Thoracic aorta (tissue), 2 donors: ENCODE results near the gene ARAP3. TPM values are rescaled to one million over a fixed set of nuclear protein-coding genes. Genes with fewer than 3 reads are reported as not detected.

Experiments
- ATAC-seq: fragments of 150-250 bp; one replicate; pipeline ENCODE4 v1.8.0; 2017; ENCODE audit warnings: low read depth; ENCODE audit not compliant: insufficient number of reproducible peaks, low FRiP score
- DNase-seq: peaks from one replicate; pipeline ENCODE4 v3.0.0-alpha.2; 2020; ENCODE audit warnings: low spot score
- H3K27ac ChIP-seq, 2 donors: fragments of 200-600 bp; sonication (generic); 1 replicate in 1 of 2; 2 replicates in 1 of 2; pipeline ENCODE4 v1.5.1; 2016; ENCODE audit warnings: mild to moderate bottlenecking in 2 of 2, moderate library complexity in 2 of 2
- H3K27me3 ChIP-seq: fragments of 200-600 bp; sonication (generic); replicated peaks from 2 replicates; pipeline ENCODE4 v1.6.0; 2016; ENCODE audit warnings: mild to moderate bottlenecking; ENCODE audit not compliant: insufficient read depth
- H3K36me3 ChIP-seq: fragments of 200-600 bp; sonication (generic); one replicate; pipeline ENCODE4 v1.5.1; 2016
- H3K4me1 ChIP-seq, 2 donors: fragments of 200-600 bp; sonication (generic); 1 replicate in 1 of 2; 2 replicates in 1 of 2; pipeline versions ENCODE4 v1.5.1 to v1.6.0; 2016; ENCODE audit warnings: low read depth in 2 of 2, mild to moderate bottlenecking in 1 of 2; ENCODE audit not compliant: control insufficient read depth in 1 of 2
- H3K4me3 ChIP-seq: fragments of 200-600 bp; sonication (generic); 2 replicates; pipeline ENCODE4 v1.5.1; 2016; ENCODE audit warnings: mild to moderate bottlenecking
- H3K9me3 ChIP-seq: fragments of 200-600 bp; sonication (generic); 2 replicates; pipeline ENCODE4 v1.5.1; 2016
- total RNA-seq, 2 donors: library from RNA; depleted of rRNA; stranded (reverse); fragments of >200 nt; gene quantifications; one replicate each; pipeline versions ENCODE4 v1.1.0 to v1.2.3, GENCODE V29; 2016
- TF ChIP-seq, protein P1 (sequence below): fragments of 200-600 bp; sonication (generic); IDR thresholded peaks from one replicate; pipeline ENCODE4 v1.5.1; 2019; ENCODE audit warnings: antibody characterized with exemption

ARAP3 gene
- total RNA-seq, 2 donors from 2014 or later, result 15.0 to 16.2 TPM

DNA sequence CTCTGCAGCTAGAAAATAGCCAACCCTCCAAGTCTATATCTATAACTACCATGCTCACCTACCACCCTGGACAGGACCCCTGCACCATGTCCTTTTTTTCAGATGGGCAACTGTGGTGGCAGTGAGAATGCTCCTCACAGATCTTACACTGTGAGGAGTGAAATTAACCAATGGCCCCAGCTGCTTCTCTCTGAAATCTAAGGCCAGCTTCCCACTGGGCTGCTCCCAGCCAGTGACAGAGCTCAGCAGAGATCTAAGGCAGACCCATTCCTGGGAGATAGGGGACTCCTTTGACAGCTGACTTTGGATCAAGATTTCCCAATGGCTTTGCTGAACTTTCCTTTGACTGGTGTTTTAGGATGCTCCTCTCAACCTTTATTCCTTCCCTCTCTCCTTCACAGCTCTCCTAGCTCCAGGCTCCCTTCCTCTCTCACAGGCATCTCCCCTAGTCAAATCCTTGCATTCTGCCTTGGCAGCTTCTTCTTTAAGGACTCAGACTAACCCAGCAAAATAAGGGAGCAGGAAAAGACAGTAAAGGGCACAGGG is 1.6 kb upstream of the ARAP3 start:
- Histone ChIP-seq H3K4me1 (peaks cover 4 to 31% of the 10 kb centered on the region in 2 donors), H3K27ac (no peak overlapping the region), H3K4me3 (no peak overlapping the region), H3K9me3 (no peaks in the 10 kb centered on the region), H3K27me3 (no peaks in the 10 kb centered on the region), H3K36me3 (no peaks in the 10 kb centered on the region)
- ATAC-seq (no peak), DNase-seq (no peak)
- TF ChIP-seq, protein P1, sequence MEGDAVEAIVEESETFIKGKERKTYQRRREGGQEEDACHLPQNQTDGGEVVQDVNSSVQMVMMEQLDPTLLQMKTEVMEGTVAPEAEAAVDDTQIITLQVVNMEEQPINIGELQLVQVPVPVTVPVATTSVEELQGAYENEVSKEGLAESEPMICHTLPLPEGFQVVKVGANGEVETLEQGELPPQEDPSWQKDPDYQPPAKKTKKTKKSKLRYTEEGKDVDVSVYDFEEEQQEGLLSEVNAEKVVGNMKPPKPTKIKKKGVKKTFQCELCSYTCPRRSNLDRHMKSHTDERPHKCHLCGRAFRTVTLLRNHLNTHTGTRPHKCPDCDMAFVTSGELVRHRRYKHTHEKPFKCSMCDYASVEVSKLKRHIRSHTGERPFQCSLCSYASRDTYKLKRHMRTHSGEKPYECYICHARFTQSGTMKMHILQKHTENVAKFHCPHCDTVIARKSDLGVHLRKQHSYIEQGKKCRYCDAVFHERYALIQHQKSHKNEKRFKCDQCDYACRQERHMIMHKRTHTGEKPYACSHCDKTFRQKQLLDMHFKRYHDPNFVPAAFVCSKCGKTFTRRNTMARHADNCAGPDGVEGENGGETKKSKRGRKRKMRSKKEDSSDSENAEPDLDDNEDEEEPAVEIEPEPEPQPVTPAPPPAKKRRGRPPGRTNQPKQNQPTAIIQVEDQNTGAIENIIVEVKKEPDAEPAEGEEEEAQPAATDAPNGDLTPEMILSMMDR, result no peak

DNA sequence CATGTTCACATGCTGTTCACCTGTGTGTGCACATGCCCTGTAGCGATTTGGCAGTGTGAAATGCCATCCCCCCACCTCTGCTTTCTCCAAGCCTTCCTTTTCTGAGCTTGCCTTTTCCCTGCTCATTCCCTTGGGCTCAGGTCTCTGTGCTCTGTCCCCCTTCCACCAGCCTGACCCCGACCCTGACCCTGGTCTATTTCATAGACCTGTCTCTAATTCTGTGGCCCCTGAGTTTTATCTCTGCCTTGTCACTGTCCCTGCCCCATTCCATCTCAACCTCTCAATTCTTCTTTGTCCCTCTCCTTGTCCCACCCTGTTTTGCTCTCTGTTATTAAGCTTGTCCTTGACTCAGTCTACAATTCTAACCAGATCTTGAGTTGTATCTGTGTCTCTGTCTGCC is 735 bp downstream of the ARAP3 start:
- H3K27me3 ChIP-seq, result no peaks in the 10 kb centered on the region
- peak overlapping the region; percentile 68 for H3K4me3 ChIP-seq
- H3K36me3 ChIP-seq, result no peaks in the 10 kb centered on the region
- TF ChIP-seq, protein P1, result no peak
- H3K27ac ChIP-seq, result peak overlapping the region; percentile 39 to 71
- H3K9me3 ChIP-seq, result no peaks in the 10 kb centered on the region
- no peak for DNase-seq
- H3K4me1 ChIP-seq, result peaks cover 4 to 31% of the 10 kb centered on the region in 2 donors
- no peak for ATAC-seq

DNA sequence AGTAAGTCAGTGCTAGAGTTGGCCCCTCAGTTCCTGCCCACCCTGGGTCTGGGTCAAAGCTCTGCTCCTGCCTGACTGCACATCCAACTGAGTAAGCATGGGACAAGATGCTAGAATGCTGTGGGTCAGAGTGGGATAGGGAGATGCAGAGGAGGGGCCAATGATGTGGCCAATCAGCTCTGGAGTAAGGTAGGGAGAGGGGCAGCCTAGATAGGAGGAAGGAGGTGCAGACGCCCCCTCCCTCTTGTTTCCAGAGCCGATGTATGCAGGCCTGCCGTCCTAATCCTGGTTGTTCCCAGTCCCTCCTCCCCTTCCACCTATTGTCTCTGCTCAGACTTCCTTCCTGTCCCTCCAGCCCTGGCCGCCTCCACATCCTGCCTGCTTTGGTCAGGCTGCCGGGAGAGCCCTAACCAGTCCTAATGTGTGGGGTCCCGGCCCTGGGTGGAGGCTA is 1.3 kb downstream of the ARAP3 start:
- Histone ChIP-seq H3K27me3 (no peaks in the 10 kb centered on the region), H3K27ac (peak overlapping the region; percentile 39 to 71), H3K4me3 (peak overlapping the region; percentile 68), H3K4me1 (peaks cover 4 to 31% of the 10 kb centered on the region in 2 donors), H3K9me3 (no peaks in the 10 kb centered on the region), H3K36me3 (no peaks in the 10 kb centered on the region)
- DNase-seq (no peak), ATAC-seq (no peak)
- TF ChIP-seq, protein P1, result no peak

DNA sequence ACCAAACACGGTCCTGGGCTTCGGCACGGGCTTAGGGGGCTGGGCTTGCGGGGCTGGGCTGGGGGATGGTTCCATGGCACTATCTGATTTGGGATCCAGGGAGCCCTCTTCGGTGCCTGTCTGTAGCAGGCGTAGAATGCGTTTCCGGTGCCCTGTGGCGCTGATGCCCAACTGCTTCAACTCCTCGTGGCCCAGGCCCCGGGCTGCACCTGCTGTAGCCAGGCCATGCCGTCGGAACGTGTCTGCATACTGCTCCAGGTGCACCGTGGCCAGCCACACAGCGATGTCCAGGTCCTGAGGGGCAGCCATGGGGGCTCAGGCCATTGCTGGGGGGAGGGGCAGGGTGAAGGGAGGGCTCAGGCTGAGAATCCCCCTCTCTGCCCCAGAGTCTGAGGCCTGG is 1.9 kb downstream of the ARAP3 start:
- no peaks in the 10 kb centered on the region for H3K27me3 ChIP-seq
- no peak overlapping the region for H3K27ac ChIP-seq
- no peak for DNase-seq
- TF ChIP-seq, protein P1, result no peak
- no peak overlapping the region for H3K4me3 ChIP-seq
- H3K4me1 ChIP-seq, result peaks cover 4 to 31% of the 10 kb centered on the region in 2 donors
- H3K36me3 ChIP-seq, result no peaks in the 10 kb centered on the region
- ATAC-seq, result no peak
- no peaks in the 10 kb centered on the region for H3K9me3 ChIP-seq

- H3K4me3 ChIP-seq, result no peak overlapping the region
Observed at GRCh38 chr5:141677415-141677814, 4.6 kb downstream of the ARAP3 start.

More at GRCh38 chr5:141677415-141677814, 4.6 kb downstream of the ARAP3 start:
- ATAC-seq, result no peak
- DNase-seq, result no peak
- Histone ChIP-seq H3K27ac (no peak overlapping the region), H3K9me3 (no peaks in the 10 kb centered on the region), H3K27me3 (no peaks in the 10 kb centered on the region), H3K36me3 (no peaks in the 10 kb centered on the region), H3K4me1 (peaks cover 4 to 25% of the 10 kb centered on the region in 2 donors)
- TF ChIP-seq, protein P1, result no peak
